Stomach (tissue), 9 donors: ENCODE results near the gene RAB3C. TPM values are rescaled to one million over a fixed set of nuclear protein-coding genes. Genes with fewer than 3 reads are reported as not detected.
"Not testable (repeated sequence)": the region's sequence is repeated elsewhere in the genome, so short reads cannot be mapped to it uniquely, and the experiment has no call there.

ENCODE experiments used
- DNase-seq, 2 donors: peaks; one replicate each; pipeline versions ENCODE4 v3.0.0 to v3.0.0-alpha.2; 2013 to 2019
- H3K27ac ChIP-seq, 5 donors: fragments of 200-600 bp in 4 of 5; sonication (generic) in 4 of 5; one replicate each; pipeline ENCODE4 v1.5.1; 2013 to 2019; ENCODE audit warnings: mild to moderate bottlenecking in 1 of 5, moderate library complexity in 1 of 5
- H3K27me3 ChIP-seq, 3 donors: fragments of 200-600 bp; sonication (generic); one replicate each; pipeline ENCODE4 v1.5.1; 2017 to 2019; ENCODE audit warnings: mixed run types in 1 of 3
- H3K36me3 ChIP-seq, 4 donors: fragments of 200-600 bp; sonication (generic); 1 replicate in 3 of 4; 2 replicates in 1 of 4; pipeline ENCODE4 v1.5.1; 2016 to 2019
- H3K4me1 ChIP-seq, 4 donors: fragments of 200-600 bp; sonication (generic); one replicate each; pipeline ENCODE4 v1.5.1; 2016 to 2019
- H3K4me3 ChIP-seq, 4 donors: fragments of 200-600 bp; sonication (generic) in 3 of 4; one replicate each; pipeline ENCODE4 v1.5.1; 2016 to 2019; ENCODE audit warnings: mild to moderate bottlenecking in 1 of 4
- H3K9me3 ChIP-seq, 4 donors: fragments of 200-600 bp; sonication (generic); one replicate each; pipeline ENCODE4 v1.5.1; 2016 to 2019
- EP300 ChIP-seq: sonication (generic); formaldehyde crosslinking; IDR thresholded peaks from one replicate; pipeline ENCODE4 v1.6.1; 2017; ENCODE audit warnings: antibody characterized with exemption
- POLR2A ChIP-seq, 4 donors: fragments of 450-650 bp; IDR thresholded peaks; one replicate each; pipeline ENCODE4 v1.6.1; 2016; ENCODE audit warnings: antibody characterized with exemption in 4 of 4, control low read depth in 2 of 4, mild to moderate bottlenecking in 1 of 4, moderate library complexity in 1 of 4
- POLR2AphosphoS5 ChIP-seq, 3 donors: sonication (generic); formaldehyde crosslinking; IDR thresholded peaks; one replicate each; pipeline ENCODE4 v1.6.1; 2016; ENCODE audit warnings: antibody characterized with exemption in 3 of 3
- WGBS, 5 donors: extraction: QIAGEN DNeasy Blood & Tissue Kit in 3 of 5; methylation state at CpG; one replicate each; pipeline versions ENCODE4 v1.1.5 to v1.1.7; 2013 to 2018; 5-methylcytosine and 5-hydroxymethylcytosine counted together
- intact Hi-C: fragments of 100-400 bp; cut with DNase I; formaldehyde crosslinking; loops from one replicate; pipeline ENCODE4 v1.15.1; 2023; ENCODE audit warnings: low total_unique reads
- polyA plus RNA-seq, 3 donors: library from polyadenylated mRNA; stranded (reverse); fragments of 200-250 nt; gene quantifications; one replicate each; pipeline ENCODE4 v1.2.3, GENCODE V29; 2013
- total RNA-seq, 5 donors: library from RNA; depleted of rRNA; stranded (reverse); fragments of >200 nt; gene quantifications; one replicate each; pipeline versions ENCODE4 v1.1.0 to v1.2.3, GENCODE V29; 2014 to 2016
- TF ChIP-seq, protein P1 (sequence below), 7 experiments: fragments of 450-650 bp in 4 of 7; fragments of 200-600 bp in 3 of 7; sonication (generic) in 3 of 7; IDR thresholded peaks; one replicate each; pipeline ENCODE4 v1.5.1; 2016 to 2019; ENCODE audit warnings: antibody characterized with exemption in 7 of 7, control low read depth in 2 of 7, mild to moderate bottlenecking in 1 of 7
- donor health status: healthy with polysubstance abuse.
- donor health status: Bipolar disorder and iron deficiency.
- donor health status: healthy.

Gene RAB3C
- total and polyA plus RNA-seq, 8 donors: 0.31 to 7.9 (median 2.2) TPM; not detected in 3

DNA sequence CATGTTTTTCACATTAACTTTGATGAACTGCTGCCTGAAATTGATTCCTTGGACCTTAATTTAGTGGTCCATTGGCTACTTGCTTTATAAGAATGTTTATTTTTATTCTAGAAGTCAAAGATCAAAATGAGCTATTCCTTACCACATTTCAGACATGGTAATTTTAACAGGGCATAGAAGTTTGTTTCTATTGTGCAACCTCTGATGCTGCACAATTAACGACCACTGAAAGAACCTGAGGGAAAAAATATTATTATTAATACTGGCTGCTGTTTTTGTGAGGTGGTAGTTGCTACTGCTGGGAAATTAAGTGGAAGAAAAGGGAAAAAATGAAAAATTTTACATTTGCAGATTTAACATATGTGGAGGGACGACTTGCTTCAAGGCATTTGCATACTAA, 37.9 kb upstream of the RAB3C start:
- WGBS, 5 donors: 66 to 80% (median 76%) methylated on average over 2 of the region's 2 CpGs
- intact Hi-C loops: no loop called here
- TF ChIP-seq POLR2A (IDR thresholded peaks at IDR 0.05) (no peak), POLR2AphosphoS5 (IDR thresholded peaks at IDR 0.05) (no peak), EP300 (no peak)
- TF ChIP-seq, protein P1, sequence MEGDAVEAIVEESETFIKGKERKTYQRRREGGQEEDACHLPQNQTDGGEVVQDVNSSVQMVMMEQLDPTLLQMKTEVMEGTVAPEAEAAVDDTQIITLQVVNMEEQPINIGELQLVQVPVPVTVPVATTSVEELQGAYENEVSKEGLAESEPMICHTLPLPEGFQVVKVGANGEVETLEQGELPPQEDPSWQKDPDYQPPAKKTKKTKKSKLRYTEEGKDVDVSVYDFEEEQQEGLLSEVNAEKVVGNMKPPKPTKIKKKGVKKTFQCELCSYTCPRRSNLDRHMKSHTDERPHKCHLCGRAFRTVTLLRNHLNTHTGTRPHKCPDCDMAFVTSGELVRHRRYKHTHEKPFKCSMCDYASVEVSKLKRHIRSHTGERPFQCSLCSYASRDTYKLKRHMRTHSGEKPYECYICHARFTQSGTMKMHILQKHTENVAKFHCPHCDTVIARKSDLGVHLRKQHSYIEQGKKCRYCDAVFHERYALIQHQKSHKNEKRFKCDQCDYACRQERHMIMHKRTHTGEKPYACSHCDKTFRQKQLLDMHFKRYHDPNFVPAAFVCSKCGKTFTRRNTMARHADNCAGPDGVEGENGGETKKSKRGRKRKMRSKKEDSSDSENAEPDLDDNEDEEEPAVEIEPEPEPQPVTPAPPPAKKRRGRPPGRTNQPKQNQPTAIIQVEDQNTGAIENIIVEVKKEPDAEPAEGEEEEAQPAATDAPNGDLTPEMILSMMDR (IDR thresholded peaks at IDR 0.05): no peak

DNA sequence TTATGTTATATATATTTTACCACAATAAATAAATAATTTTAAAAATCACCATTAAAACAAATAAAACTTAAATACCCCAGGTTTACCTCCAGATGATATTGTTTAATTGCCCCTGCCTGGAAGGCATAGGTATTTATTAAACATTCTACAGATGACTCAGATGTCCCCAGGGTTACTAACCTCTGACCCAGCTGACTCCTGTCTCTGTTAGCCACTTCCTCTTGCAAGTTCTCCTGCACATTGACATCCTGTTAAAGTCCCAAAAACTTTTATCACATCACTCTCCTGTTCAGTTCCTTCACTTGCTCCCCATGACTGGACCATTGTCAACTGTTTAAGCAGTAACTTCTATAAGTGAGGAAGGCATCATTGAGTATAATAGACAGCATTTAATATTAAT, 37.0 kb upstream of the RAB3C start:
- peak in 1 of 2 donors; percentile 5 for DNase-seq
- intact Hi-C loops: no loop called here
- TF ChIP-seq EP300 (no peak), POLR2A (IDR thresholded peaks at IDR 0.05) (no peak)
- TF ChIP-seq, protein P1 (IDR thresholded peaks at IDR 0.05): no peak
- peaks cover 0 to 7% (median 0%) of the 10 kb centered on the region in 4 donors for H3K9me3 ChIP-seq
- no peaks in the 10 kb centered on the region for H3K36me3 ChIP-seq
- no peak overlapping the region for H3K27ac ChIP-seq
- no peak overlapping the region for H3K4me3 ChIP-seq
- no peaks in the 10 kb centered on the region for H3K27me3 ChIP-seq
- no peaks in the 10 kb centered on the region for H3K4me1 ChIP-seq

More for the DNA sequence above, 37.9 kb upstream of the RAB3C start:
- Histone ChIP-seq H3K9me3 (peaks cover 0 to 7% (median 1%) of the 10 kb centered on the region in 4 donors), H3K27ac (no peak overlapping the region), H3K27me3 (no peaks in the 10 kb centered on the region), H3K4me3 (no peak overlapping the region), H3K36me3 (no peaks in the 10 kb centered on the region), H3K4me1 (no peaks in the 10 kb centered on the region)
- no peak for DNase-seq

DNA sequence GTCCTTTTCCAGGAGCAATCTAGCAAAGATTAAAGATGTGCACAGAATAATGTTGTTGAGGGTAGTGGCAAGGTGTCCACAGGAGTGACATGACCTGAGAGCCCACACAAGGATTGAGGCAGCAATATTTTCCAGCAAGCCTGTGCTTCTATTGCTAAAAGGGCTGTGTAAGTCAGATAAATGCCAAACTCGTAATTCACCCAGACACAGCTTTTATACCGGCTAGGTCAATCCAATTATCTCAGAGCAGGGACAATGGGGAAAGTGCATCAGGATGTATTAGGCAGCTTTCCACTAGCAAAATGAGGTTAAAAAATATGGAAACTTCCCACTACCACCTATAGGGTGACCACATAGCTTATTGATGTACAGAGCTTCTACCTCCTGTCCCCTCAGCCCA, 34.8 kb upstream of the RAB3C start:
- no peak for DNase-seq
- Histone ChIP-seq H3K27ac (no peak overlapping the region), H3K36me3 (no peaks in the 10 kb centered on the region), H3K27me3 (no peaks in the 10 kb centered on the region), H3K4me3 (no peak overlapping the region), H3K9me3 (no peaks in the 10 kb centered on the region), H3K4me1 (no peaks in the 10 kb centered on the region)
- intact Hi-C loops: no loop called here
- 75 to 89% (median 77%) methylated on average over 2 of the region's 2 CpGs for WGBS, 5 donors
- TF ChIP-seq, protein P1 (IDR thresholded peaks at IDR 0.05): no peak
- TF ChIP-seq EP300 (no peak), POLR2AphosphoS5 (IDR thresholded peaks at IDR 0.05) (no peak), POLR2A (IDR thresholded peaks at IDR 0.05) (no peak)

DNA sequence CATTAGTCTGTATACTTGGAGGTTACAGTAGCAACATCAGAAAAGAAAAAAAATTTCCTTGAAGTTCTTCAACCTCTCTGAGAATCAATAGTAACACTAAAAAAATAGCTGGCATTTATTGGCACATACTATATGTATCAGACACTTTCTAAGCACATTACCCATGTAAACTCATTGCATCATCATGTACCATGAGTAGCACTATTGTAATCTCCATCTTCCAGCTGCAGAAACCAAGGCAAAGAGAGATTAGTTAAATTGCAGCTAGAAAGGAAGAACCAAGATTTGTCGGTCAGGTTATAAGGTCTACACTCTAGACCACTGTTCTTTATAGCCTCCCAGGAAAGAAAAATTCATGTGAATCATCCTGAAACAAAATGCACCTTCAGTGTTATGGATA, 31.4 kb upstream of the RAB3C start:
- Histone ChIP-seq H3K4me3 (no peak overlapping the region), H3K27me3 (no peaks in the 10 kb centered on the region), H3K36me3 (no peaks in the 10 kb centered on the region), H3K4me1 (no peaks in the 10 kb centered on the region), H3K27ac (no peak overlapping the region), H3K9me3 (no peaks in the 10 kb centered on the region)
- TF ChIP-seq EP300 (no peak), POLR2AphosphoS5 (IDR thresholded peaks at IDR 0.05) (no peak), POLR2A (IDR thresholded peaks at IDR 0.05) (no peak)
- TF ChIP-seq, protein P1 (IDR thresholded peaks at IDR 0.05): no peak
- intact Hi-C loops: no loop called here
- no peak for DNase-seq
- 84 to 94% (median 87%) methylated on average over 1 of the region's 1 CpG for WGBS, 5 donors

DNA sequence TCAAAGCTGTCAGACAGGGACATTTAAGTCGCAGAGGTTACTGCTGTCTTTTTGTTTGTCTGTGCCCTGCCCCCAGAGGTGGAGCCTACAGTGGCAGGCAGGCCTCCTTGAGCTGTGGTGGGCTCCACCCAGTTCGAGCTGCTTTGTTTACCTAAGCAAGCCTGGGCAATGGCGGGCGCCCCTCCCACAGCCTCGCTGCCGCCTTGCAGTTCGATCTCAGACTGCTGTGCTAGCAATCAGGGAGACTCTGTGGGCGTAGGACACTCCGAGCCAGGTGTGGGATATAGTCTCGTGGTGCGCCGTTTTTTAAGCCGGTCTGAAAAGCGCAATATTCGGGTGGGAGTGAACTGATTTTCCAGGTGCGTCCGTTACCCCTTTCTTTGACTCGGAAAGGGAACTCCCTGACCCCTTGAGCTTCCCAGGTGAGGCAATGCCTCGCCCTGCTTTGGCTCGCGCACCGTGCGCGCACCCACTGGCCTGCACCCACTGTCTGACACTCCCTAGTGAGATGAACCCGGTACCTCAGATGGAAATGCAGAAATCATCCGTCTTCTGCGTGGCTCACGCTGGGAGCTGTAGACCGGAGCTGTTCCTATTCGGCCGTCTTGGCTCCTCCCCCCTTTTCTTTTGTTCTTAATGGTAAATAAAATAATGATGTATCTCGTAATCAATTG, 25.1 kb upstream of the RAB3C start:
- H3K27ac ChIP-seq, H3K27me3 ChIP-seq, DNase-seq, H3K9me3 ChIP-seq, H3K4me1 ChIP-seq, intact Hi-C loops, H3K36me3 ChIP-seq, H3K4me3 ChIP-seq: not testable (repeated sequence)
- WGBS, 5 donors: 77 to 90% (median 77%) methylated on average over 20 to 32 of the region's 32 CpGs

DNA sequence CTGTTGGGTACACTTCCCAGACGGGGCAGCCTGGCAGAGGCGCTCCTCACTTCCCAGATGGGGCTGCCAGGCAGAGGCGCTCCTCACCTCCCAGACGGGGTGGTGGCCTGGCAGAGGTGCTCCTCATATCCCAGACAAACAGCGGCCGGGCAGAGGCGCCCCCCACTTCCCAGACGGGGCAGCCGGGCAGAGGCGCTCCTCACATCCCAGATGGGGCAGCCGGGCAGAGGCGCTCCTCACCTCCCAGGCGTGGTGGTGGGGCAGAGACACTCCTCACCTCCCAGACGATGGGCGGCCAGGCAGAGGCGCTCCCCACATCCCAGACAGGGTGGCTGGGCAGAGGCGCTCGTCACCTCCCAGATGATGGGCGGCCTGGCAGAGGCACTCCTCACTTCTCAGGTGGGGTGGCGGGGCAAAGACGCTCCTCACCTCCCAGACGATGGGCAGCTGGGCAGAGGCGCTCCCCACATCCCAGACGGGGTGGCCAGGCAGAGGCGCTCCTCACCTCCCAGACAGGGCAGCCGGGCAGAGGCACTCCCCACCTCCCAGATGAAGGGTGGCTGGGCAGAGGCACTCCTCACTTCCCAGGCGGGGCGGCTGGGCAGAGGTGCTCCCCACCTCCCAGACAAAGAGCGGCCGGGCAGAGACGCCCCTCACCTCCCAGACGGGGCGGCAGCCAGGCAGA, 19.7 kb upstream of the RAB3C start:
- H3K4me1 ChIP-seq, H3K36me3 ChIP-seq, intact Hi-C loops, H3K4me3 ChIP-seq, H3K27me3 ChIP-seq, DNase-seq, H3K27ac ChIP-seq: not testable (repeated sequence)
- H3K9me3 ChIP-seq: peaks cover 0 to 16% (median 10%) of the 10 kb centered on the region in 4 donors
- 92 to 96% (median 95%) methylated on average over 20 to 33 of the region's 33 CpGs for WGBS, 5 donors

DNA sequence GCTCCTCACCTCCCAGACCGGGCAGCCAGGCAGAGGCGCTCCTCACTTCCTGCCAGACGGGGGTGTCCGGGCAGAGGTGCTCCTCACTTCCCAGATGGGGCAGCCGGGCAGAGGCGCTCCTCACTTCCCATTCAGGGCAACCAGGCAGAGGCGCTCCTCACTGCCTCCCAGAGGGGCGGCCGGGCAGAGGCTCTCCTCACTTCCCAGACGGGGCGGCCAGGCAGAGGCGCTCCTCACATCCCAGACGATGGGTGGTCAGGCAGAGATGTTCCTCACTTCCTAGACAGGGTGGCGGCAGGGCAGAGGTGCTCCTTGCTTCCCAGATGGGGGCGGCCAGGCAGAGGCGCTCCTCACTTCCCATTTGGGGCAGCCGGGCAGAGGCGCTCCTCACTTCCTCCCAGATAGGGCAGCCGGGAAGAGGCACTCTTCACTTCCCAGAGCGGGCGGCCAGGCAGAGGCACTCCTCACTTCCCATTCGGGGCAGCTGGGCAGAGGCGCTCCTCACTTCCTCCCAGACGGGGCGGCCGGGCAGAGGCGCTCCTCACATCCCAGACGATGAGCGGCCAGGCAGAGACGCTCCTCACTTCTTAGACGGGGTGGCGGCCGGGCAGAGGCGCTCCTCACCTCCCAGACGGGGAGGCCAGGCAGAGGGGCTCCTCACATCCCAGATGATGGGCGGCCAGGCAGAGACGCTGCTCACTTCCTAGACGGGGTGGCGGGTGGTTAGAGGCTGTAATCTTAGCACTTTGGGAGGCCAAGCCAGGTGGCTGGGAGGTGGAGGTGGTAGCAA, 18.6 kb upstream of the RAB3C start:
- H3K27ac ChIP-seq, H3K4me1 ChIP-seq, intact Hi-C loops, DNase-seq, H3K27me3 ChIP-seq, H3K4me3 ChIP-seq, H3K36me3 ChIP-seq: not testable (repeated sequence)
- peaks cover 0 to 16% (median 10%) of the 10 kb centered on the region in 4 donors for H3K9me3 ChIP-seq
- 91 to 96% (median 94%) methylated on average over 15 to 39 of the region's 39 CpGs for WGBS, 5 donors
